Inflammatory macrophage (primary cell): ENCODE results near the gene SLF2.
"Not testable (repeated sequence)": the region's sequence is repeated elsewhere in the genome, so short reads cannot be mapped to it uniquely, and the experiment has no call there.

Experiments
- DNase-seq, 2 donors: peaks; one replicate each; pipeline ENCODE4 v3.0.0-alpha.2; 2020 to 2022

The SLF2 gene

GRCh38 chr10:100965820-100966219 lies 53.1 kb downstream of the SLF2 start:
- DNase-seq = no peak

GRCh38 chr10:100966887-100967286 lies 54.1 kb downstream of the SLF2 start:
- no peak for DNase-seq

DNA sequence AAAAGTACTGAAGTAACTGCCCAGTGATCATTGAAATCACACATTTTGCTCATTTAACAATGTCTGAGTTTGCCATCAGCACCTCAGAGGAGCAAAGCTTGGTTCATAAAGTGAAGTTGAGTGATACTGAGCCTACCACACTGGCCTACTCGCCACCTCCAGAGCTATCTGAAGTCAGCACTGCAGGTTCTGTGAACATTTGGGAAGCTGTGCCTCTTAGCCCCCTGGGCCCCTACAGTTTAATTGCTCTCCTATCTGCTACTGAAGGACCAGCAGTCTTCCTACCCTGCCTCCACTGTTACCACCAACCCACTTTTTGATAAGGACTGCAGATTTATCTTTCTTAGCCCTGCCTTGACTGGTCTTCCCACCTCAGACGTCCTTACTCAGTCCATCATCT lies 54.6 kb downstream of the SLF2 start:
- no peak for DNase-seq

DNA sequence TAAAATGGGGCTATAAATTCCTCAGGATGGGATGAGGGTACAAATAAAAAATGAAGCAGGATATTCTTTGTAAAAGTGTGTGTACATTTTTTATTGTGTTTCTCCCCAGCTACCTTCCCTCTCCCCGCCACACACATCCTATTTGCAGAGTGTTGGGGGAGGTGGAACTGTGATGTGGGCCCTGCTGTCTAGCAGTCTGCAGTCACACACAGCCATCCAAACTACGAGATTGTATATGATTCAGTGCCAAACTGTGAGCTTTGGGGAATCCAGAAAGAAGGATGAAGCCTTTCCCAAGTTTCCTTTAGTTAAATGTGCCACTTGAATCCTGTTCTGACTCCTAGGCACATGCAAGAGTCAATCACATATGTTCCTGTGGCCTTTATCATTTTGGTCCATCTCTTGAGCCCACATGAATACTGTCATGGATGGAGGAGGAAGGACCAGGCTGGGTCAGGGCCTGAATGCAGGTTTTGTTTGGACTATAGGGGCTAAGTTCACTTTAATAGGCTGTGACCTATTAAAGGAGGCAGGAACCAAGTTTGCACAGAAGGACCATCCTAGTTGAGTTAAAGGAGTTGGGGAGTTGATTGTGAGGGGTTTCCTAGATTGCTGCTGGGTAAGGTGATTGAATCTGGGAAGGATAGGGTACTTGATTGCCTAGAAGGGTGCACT lies 55.4 kb downstream of the SLF2 start:
- DNase-seq = no peak

DNA sequence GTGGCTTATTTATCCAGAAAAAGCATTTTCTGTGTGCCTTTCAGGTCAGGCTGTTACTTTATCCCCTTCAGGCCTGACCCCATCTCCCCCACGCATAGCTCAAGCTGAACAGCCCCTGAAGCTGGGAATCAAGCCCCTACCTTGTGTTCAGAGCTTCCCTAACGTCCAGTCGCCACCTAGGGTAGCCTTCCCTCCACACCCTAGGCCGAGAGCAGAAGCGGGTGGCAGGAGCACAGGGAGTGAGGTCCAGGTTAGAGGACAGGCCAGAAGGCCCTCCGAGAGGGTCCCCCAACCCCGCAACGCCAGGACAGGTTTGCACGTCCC lies 56.1 kb downstream of the SLF2 start:
- DNase-seq = no peak

- DNase-seq = peak in 1 of 2 donors; percentile 10
Observed at GRCh38 chr10:100969187-100970075, 56.7 kb downstream of the SLF2 start, which contains the start of gene SEMA4G. TSS of gene SEMA4G (plus strand) at chr10:100969504. CDS start at chr10:100972913, 3,409 bp downstream.

- no peak for DNase-seq
Observed at GRCh38 chr10:100970076-100970913, 57.5 kb downstream of the SLF2 start.

- DNase-seq = no peak
Observed at GRCh38 chr10:100970914-100971811, 58.4 kb downstream of the SLF2 start.

GRCh38 chr10:100972115-100972903 lies 59.5 kb downstream of the SLF2 start:
- DNase-seq = no peak

DNA sequence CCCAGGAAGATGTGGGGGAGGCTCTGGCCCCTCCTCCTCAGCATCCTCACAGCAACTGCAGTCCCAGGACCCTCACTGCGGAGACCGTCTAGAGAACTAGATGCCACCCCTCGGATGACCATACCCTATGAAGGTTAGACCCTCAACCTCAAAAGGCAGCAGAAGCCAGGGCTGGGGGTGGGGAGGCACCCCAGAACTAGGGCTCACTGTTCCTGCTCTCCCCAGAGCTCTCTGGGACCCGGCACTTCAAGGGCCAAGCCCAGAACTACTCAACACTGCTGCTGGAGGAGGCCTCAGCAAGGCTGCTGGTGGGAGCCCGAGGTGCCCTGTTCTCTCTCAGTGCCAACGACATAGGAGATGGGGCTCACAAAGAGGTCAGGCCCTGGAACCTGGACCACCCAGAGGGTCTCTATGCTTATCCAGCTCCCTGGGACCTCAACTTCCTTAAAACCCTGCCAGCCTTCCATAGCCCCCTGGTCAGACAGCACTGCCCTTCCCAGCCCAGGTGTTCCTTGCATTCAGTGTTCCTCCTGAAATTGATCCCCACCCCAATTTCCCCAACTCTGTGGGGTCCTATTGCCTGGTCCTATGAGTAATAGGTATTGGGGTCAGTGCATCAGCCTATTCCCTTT lies 60.3 kb downstream of the SLF2 start:
- no peak for DNase-seq

GRCh38 chr10:100975397-100975796 lies 62.6 kb downstream of the SLF2 start:
- DNase-seq = not testable (repeated sequence)

- no peak for DNase-seq
Observed at GRCh38 chr10:100976906-100977305, 64.1 kb downstream of the SLF2 start.

DNA sequence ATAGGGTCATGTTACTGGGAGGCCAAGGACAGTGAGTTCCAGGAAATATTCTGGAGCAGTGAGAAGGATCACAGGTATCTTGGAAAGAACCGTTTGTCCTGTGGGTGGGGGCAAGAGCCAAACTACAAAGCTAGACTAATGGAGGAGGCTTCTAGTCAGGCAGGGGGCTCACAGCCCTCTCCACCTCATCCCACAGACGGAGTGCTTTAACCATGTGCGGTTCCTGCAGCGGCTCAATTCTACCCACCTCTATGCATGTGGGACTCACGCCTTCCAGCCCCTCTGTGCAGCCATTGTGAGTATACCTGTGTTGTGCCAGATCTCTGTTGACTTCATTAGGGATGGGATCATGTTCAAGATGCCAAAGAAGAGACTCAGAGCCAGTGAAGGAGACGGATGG lies 64.7 kb downstream of the SLF2 start:
- DNase-seq = no peak

DNA sequence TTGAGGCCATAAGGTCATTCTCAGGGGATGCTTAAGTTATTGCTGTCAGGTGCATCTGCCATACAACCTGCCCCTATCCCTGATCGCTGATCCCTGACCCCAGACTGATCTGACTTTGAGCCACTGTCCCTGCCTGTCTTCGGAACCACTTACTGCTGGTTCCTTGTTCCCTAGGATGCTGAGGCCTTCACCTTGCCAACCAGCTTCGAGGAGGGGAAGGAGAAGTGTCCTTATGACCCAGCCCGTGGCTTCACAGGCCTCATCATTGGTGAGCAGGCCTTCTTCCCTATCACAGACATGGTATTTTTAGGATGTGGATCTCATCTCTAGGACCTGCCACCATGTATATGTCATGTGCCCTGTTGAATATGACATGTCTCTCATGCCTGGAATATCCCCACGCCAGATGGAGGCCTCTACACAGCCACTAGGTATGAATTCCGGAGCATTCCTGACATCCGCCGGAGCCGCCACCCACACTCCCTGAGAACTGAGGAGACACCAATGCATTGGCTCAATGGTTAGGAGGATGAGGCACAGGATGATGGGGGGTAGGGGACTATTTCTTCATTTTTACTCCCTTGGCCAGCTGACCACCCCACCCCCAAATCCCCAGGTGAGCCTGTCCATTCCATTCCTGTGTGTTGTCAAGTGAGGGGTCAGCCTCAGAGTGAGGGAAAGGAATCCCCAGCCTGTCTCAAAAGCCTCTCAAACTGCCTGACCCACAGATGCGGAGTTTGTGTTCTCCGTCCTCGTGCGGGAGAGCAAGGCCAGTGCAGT lies 65.5 kb downstream of the SLF2 start:
- DNase-seq = no peak

DNA sequence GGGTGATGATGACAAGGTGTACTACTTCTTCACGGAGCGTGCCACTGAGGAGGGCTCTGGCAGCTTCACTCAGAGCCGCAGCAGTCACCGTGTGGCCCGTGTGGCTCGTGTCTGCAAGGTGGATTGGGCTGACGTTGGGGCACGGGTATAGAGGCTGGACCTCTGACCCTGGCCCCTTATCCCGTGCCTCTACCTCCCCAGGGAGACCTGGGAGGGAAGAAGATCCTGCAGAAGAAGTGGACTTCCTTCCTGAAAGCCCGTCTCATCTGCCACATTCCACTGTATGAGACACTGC lies 66.1 kb downstream of the SLF2 start:
- no peak for DNase-seq

GRCh38 chr10:100979791-100980272 lies 67.1 kb downstream of the SLF2 start:
- DNase-seq = no peak

DNA sequence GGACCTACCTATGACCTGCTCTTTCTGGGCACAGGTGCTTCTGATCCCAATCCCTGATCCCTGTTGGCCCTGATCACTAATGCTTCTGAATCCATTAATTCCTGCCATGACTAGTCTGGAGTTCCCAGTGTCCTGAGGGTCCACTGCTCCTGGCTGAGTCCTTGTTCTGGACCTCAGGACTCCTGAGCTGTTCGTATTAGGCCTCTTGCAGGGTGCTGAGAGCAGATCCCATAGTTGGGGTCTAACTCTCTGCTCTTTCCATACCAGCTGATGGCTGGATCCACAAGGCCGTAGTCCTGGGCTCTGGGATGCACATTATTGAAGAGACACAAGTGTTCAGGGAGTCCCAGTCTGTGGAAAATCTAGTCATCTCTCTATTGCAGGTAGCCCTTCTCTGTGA lies 67.5 kb downstream of the SLF2 start:
- DNase-seq = no peak

- DNase-seq = no peak
Observed at GRCh38 chr10:100980711-100981110, 67.9 kb downstream of the SLF2 start.

- DNase-seq = no peak
Observed at GRCh38 chr10:100981178-100981772, 68.5 kb downstream of the SLF2 start.
